GM12801 (cell line): ENCODE data around the gene GPC5.

Source experiments
- TF ChIP-seq, protein P1 (sequence below): IDR thresholded peaks from one replicate; pipeline ENCODE4 v1.5.1; 2011; ENCODE audit warnings: control low read depth; ENCODE audit not compliant: insufficient read length; ENCODE audit errors: extremely low read depth

The GPC5 gene

DNA sequence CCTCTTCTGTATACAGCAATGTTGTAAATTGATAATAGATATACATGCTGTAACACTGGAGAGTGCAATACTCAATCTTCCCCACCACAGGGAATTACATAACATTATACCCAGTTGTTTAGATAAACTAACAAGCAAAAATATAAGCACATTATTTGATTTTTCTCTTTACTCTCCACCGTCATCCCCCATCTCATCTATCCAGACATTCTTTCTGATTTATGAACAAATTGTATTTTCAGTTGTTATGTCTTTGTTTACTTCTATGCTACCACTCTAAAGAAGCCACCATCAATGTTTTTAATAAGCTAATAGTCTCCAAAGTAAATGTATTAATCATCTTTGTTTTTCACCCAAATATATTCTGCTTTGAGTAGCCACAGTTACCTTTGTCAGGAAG lies 1337.5 kb downstream of the GPC5 start:
- TF ChIP-seq, protein P1, sequence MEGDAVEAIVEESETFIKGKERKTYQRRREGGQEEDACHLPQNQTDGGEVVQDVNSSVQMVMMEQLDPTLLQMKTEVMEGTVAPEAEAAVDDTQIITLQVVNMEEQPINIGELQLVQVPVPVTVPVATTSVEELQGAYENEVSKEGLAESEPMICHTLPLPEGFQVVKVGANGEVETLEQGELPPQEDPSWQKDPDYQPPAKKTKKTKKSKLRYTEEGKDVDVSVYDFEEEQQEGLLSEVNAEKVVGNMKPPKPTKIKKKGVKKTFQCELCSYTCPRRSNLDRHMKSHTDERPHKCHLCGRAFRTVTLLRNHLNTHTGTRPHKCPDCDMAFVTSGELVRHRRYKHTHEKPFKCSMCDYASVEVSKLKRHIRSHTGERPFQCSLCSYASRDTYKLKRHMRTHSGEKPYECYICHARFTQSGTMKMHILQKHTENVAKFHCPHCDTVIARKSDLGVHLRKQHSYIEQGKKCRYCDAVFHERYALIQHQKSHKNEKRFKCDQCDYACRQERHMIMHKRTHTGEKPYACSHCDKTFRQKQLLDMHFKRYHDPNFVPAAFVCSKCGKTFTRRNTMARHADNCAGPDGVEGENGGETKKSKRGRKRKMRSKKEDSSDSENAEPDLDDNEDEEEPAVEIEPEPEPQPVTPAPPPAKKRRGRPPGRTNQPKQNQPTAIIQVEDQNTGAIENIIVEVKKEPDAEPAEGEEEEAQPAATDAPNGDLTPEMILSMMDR = no peak

DNA sequence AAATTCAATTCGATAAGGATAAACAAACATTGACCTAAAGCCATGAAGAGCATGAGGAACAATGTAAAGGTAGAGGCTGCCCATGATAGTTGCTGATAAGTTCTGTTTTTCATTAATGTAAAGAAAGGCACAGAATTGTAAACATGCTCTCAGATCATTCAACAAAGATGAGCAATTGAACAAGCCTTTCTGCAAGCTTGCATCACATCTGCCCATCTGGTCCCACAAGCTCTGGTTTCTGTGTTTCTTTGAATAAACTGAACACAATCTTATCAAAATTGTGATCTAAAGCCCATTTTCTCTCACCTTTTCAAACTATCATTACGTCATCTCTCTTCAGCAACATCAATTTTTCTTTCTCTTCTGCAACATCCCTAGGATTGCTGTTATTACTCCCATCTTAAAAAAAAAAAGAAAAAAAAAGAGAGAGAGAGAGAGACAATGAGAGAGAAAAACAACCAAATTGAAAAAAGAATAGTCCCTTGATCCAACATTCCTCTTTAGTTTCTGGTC lies 1340.9 kb downstream of the GPC5 start:
- TF ChIP-seq, protein P1 = no peak

DNA sequence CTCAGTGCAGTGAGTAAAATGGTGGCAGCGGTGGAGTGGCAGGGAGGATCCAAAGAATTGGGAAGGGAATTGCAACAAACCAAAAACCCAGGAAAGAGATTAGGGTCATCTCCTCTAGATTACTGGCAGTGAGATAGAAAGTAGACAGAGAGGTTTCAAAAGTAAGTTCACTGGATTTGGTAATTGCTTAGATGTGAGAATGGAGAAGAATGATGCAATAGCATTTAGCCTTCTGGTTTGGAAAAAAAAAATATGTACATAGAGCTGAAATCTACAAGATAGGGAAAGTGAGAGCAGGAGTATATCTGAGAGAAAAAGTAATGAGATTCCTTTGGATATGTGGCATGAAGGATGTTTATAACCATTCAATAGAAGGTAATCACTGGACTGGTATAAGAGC lies 1345.6 kb downstream of the GPC5 start:
- TF ChIP-seq, protein P1 = no peak

DNA sequence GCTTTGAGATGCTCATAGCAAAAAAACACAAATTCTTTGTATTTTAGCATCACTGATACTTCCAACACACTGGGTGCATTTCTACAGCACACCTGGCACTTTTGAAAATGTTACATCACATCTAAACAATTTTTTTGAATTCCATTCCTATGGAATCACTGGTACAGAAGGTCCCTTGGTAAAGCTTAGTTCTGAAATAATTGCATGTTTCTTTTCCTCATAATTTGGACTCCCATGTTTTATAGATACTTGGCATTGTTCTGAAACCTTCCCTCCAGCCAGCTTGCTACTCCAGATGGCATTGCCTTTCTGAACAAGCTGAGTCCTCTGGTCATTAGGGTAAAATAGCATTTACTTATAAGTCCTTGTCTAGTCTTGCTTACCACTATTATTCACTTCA lies 1346.8 kb downstream of the GPC5 start:
- TF ChIP-seq, protein P1 = no peak

DNA sequence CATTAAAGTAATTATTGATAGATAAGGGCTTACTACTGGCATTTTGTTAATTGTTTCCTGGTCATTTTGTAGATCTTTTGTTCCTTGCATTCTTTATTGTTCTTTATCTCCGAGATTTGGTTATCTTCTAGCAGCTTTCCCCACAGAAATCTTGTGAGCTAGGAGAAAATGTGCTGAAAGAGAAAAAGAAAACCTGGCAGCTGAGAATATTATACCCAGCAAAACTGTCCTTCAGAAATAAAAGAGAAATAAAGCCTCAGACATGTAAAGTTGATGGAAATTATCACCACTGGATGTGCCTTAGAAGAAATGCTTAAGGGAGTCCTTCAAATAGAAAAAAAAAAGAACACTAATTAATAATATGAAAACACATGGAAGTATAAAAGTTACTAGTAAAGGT lies 1363.3 kb downstream of the GPC5 start:
- TF ChIP-seq, protein P1 = no peak

DNA sequence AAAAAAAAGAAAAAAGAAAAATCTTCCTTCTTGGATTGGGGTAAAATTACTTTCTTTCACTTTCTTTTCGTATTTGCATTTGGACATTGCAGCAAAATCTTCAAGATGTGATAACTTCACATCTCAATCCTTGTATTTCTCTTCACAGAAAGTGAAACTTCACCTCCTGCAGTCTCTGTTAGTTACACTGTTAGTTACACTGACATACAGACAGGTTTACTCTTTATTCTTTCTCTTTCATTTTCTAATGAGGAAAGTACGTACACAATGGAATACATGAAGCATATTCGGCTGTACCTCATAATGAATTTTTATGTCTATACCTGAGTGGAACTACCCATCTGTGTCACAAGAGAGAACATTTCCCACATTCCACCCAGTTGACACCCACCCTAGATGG lies 1369.0 kb downstream of the GPC5 start:
- TF ChIP-seq, protein P1 = no peak

DNA sequence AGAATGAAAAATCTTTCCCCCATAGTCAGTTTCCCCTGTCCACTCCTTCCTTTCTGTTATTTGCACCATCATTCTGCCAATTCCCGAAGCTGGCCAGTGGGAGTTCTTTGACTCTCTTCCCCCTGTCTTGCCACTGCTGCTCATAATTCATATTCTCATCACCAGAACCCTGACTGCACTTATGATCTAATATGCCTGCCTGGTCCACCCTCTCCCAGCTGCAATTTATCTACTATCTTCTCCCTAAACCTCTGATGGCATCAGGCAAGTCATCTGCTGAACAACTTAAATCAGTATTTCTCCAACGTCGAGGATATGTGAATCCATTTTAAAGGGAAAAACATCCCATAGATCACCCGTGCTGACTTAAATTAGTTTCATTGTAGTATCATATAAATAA lies 1370.2 kb downstream of the GPC5 start:
- TF ChIP-seq, protein P1 = no peak

DNA sequence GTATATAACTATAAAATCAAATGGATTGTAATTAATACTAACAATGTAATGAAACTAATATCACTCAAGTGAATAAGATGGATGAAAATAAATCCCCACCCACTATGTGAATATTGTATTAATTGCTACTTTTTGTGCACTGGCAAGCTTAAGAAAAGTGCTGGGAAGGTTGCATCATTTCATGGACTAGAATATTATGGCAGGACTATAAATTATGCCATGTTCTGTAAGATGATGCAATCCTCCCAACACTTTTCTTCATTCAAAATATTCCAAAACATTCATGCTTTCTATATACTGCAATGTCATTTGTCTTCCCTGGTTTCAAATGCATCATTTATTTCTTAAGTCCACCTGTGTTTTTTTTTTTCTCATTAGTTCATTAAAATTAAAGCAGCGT lies 1370.6 kb downstream of the GPC5 start:
- TF ChIP-seq, protein P1 = no peak
